NB4 (cell line): ENCODE measurements around the gene TBC1D10B.

Experiments
- CTCF ChIP-seq: IDR thresholded peaks from one replicate; pipeline ENCODE4 v1.5.1; 2012; ENCODE audit warnings: low read depth, low read length
- MAX ChIP-seq: IDR thresholded peaks from 2 replicates; pipeline ENCODE4 v1.6.1; 2011; ENCODE audit warnings: low read depth, low read length

GRCh38 chr16:30375864-30376263 lies 5.6 kb upstream of the TBC1D10B start:
- no peak for TF ChIP-seq CTCF
- TF ChIP-seq MAX, result no peak
